Esophagus squamous epithelium (tissue), 4 donors: ENCODE measurements around the gene KLHL8.

ENCODE experiments used
- CTCF ChIP-seq, 6 experiments: fragments of 450-650 bp in 4 of 6; fragments of 200-600 bp in 2 of 6; sonication (generic) in 2 of 6; IDR thresholded peaks; one replicate each; pipeline ENCODE4 v1.5.1; 2016 to 2019; ENCODE audit warnings: antibody characterized with exemption in 6 of 6, mild to moderate bottlenecking in 4 of 6, moderate library complexity in 4 of 6
- POLR2A ChIP-seq, 4 donors: fragments of 450-650 bp; IDR thresholded peaks; one replicate each; pipeline ENCODE4 v1.6.1; 2017; ENCODE audit warnings: antibody characterized with exemption in 4 of 4, mild to moderate bottlenecking in 4 of 4, moderate library complexity in 3 of 4

DNA sequence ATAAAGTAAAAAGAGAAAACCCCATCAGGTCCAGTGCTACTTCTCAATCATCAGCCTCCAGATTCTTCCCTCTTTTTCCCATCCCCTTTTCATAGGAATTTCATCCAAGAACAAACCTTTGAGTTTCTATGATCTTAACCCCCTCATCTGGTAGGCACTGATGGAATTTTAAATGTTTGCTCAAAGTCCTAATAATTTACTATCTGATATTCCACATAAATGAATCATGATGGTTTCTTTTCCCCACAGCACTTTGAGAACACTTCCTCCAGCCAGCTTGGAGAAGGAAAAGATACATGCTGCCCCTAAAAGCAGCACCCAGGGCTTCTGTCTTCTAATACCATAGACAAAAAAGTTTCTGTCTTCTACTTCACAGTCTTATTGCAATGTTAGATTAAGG is 19.4 kb upstream of the KLHL8 start:
- TF ChIP-seq CTCF (IDR thresholded peaks at IDR 0.05): no peak
- no peak for TF ChIP-seq POLR2A (IDR thresholded peaks at IDR 0.05)
